GM19043 (cell line): ENCODE measurements around the gene ZBTB32.
"Not testable (repeated sequence)": the region's sequence is repeated elsewhere in the genome, so short reads cannot be mapped to it uniquely, and the experiment has no call there.

Source experiments
- ATAC-seq: cut with Tn5 transposase; IDR thresholded peaks from one replicate; pipeline ENCODE4 v1.9.1; 2021; ENCODE audit warnings: low read depth; ENCODE audit not compliant: unreplicated experiment

ZBTB32 gene

GRCh38 chr19:35704218-35704617 is at the start of gene ZBTB32:
Gene ZBTB32 (plus strand): TSS chr19:35704558. CDS start chr19:35714627, 10,069 bp downstream.
- ATAC-seq = no peak

- not testable (repeated sequence) for ATAC-seq
Observed at GRCh38 chr19:35654828-35655227, 49.5 kb upstream of the ZBTB32 start.

GRCh38 chr19:35655600-35655999 is 48.8 kb upstream of the ZBTB32 start:
- no peak for ATAC-seq

- ATAC-seq = no peak
Observed at GRCh38 chr19:35656700-35657099, 47.7 kb upstream of the ZBTB32 start.

GRCh38 chr19:35657904-35658700 is 46.3 kb upstream of the ZBTB32 start:
- ATAC-seq = no peak

GRCh38 chr19:35661995-35662340 is 42.4 kb upstream of the ZBTB32 start:
- ATAC-seq = no peak

GRCh38 chr19:35663981-35664380 is 40.4 kb upstream of the ZBTB32 start:
- no peak for ATAC-seq

GRCh38 chr19:35665157-35665556 is 39.2 kb upstream of the ZBTB32 start:
- no peak for ATAC-seq

GRCh38 chr19:35665604-35666003 is 38.8 kb upstream of the ZBTB32 start:
- no peak for ATAC-seq

GRCh38 chr19:35666251-35666913 is 38.0 kb upstream of the ZBTB32 start, which contains the start of gene UPK1A:
Gene UPK1A (plus strand): TSS chr19:35666517. CDS start chr19:35666813, 296 bp downstream.
- no peak for ATAC-seq

- ATAC-seq = no peak
Observed at GRCh38 chr19:35669566-35669965, 34.8 kb upstream of the ZBTB32 start.

GRCh38 chr19:35669974-35670373 is 34.4 kb upstream of the ZBTB32 start:
- ATAC-seq = no peak

- ATAC-seq = no peak
Observed at GRCh38 chr19:35670686-35671085, 33.7 kb upstream of the ZBTB32 start.

GRCh38 chr19:35671818-35672217 is 32.5 kb upstream of the ZBTB32 start:
- ATAC-seq = no peak

- no peak for ATAC-seq
Observed at GRCh38 chr19:35673121-35673804, 31.1 kb upstream of the ZBTB32 start.

GRCh38 chr19:35675589-35676140 is 28.7 kb upstream of the ZBTB32 start:
- ATAC-seq = no peak

- ATAC-seq = no peak
Observed at GRCh38 chr19:35689836-35690235, 14.5 kb upstream of the ZBTB32 start.

GRCh38 chr19:35691106-35691505 is 13.3 kb upstream of the ZBTB32 start:
- not testable (repeated sequence) for ATAC-seq

GRCh38 chr19:35692010-35692409 is 12.3 kb upstream of the ZBTB32 start:
- ATAC-seq = no peak

- ATAC-seq = no peak
Observed at GRCh38 chr19:35693422-35693821, 10.9 kb upstream of the ZBTB32 start.
